H1 (cell line): ENCODE results near the gene RARB. TPM values are rescaled to one million over a fixed set of nuclear protein-coding genes. Genes with fewer than 3 reads are reported as not detected.

Source experiments
- CEBPB ChIP-seq: IDR thresholded peaks from 2 replicates; pipeline ENCODE4 v1.6.1; 2012; ENCODE audit warnings: low read depth, low read length
- YY1 ChIP-seq: IDR thresholded peaks from 2 replicates; pipeline ENCODE4 v1.6.1; 2011; ENCODE audit warnings: low read depth, mild to moderate bottlenecking, low read length
- polyA plus RNA-seq, 7 experiments: library from polyadenylated mRNA; depleted of rRNA in 3 of 7; stranded (reverse) in 5 of 7; unstranded in 2 of 7; fragments of >200 nt in 5 of 7; fragments of 200-250 nt in 2 of 7; gene quantifications; 1 replicate in 5 of 7; 2 replicates in 1 of 7; 4 replicates in 1 of 7; pipeline versions ENCODE4 v1.2.1 to v1.2.3, GENCODE V29; 2011 to 2013; ENCODE audit warnings: missing spikeins in 2 of 7, mixed read lengths in 2 of 7
- total RNA-seq: library from RNA; stranded (reverse); fragmentation: NEBNext Ultra II Directional; extraction: Animal tissue kit (Norgen Biotek cat#: 25700); gene quantifications from 2 replicates; pipeline ENCODE4 v1.2.1, GENCODE V29; 2021
- TF ChIP-seq, protein P1 (sequence below), 3 experiments: IDR thresholded peaks; 1 replicate in 2 of 3; 2 replicates in 1 of 3; pipeline versions ENCODE4 v1.5.1 to v1.6.1; 2011; ENCODE audit warnings: low read length in 3 of 3, mild to moderate bottlenecking in 3 of 3, inconsistent platforms in 2 of 3, low read depth in 1 of 3, moderate library complexity in 1 of 3; ENCODE audit not compliant: insufficient read depth in 1 of 3; ENCODE audit errors: control extremely low read depth in 1 of 3
- TF ChIP-seq, protein P2 (sequence below): fragments of 300-600 bp; sonication (generic); IDR thresholded peaks from 2 replicates; pipeline ENCODE4 v1.7.1; 2012; ENCODE audit warnings: low read length, moderate library complexity, mild to moderate bottlenecking, inconsistent platforms; ENCODE audit not compliant: insufficient replicate concordance

RARB gene
- total and polyA plus RNA-seq, 2 of the 8 experiments (the other 6 are each of a cell fraction or from before 2014, with no cell fraction given) = 0.15 to 0.22 TPM

DNA sequence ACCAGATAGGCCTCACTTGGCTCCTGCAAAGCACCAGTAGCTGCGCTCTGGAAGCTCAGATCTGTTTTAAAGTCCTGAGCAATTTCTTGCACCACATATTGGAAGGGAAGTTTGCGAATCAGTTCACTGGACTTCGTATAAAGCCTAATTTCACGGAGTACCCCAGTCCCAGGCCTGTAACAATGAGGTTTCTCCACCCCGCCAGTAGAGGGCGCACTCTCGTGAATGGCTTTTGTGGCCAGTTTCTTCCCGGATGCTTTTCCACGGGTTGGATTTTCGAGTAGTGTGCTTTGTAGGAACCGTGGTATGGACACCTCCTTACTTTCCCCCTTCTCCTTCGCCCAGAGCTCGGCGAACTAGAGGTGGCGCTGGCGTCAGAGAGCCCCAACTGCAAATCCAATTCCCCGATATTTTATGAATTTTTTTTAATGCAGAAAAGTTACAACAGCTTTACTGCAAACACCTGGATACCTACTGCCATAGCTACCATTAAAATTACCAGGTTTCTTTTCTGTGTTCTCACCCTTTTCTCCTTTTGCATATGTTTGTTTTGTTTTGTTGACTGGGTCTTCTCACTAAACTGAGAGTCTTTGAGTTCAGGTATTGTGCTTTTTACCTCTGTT is 13.3 kb downstream of the RARB start (continued):
- TF ChIP-seq YY1 (no peak), CEBPB (no peak)
- TF ChIP-seq, protein P1, sequence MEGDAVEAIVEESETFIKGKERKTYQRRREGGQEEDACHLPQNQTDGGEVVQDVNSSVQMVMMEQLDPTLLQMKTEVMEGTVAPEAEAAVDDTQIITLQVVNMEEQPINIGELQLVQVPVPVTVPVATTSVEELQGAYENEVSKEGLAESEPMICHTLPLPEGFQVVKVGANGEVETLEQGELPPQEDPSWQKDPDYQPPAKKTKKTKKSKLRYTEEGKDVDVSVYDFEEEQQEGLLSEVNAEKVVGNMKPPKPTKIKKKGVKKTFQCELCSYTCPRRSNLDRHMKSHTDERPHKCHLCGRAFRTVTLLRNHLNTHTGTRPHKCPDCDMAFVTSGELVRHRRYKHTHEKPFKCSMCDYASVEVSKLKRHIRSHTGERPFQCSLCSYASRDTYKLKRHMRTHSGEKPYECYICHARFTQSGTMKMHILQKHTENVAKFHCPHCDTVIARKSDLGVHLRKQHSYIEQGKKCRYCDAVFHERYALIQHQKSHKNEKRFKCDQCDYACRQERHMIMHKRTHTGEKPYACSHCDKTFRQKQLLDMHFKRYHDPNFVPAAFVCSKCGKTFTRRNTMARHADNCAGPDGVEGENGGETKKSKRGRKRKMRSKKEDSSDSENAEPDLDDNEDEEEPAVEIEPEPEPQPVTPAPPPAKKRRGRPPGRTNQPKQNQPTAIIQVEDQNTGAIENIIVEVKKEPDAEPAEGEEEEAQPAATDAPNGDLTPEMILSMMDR (IDR thresholded peaks at IDR 0.05; ENCODE audit: control extremely low read depth in 1 of 3, insufficient read depth in 1 of 3, low read depth in 1 of 3, low read length in 3 of 3) = peak; percentile 44 to 83 (median 80)
- TF ChIP-seq, protein P2, sequence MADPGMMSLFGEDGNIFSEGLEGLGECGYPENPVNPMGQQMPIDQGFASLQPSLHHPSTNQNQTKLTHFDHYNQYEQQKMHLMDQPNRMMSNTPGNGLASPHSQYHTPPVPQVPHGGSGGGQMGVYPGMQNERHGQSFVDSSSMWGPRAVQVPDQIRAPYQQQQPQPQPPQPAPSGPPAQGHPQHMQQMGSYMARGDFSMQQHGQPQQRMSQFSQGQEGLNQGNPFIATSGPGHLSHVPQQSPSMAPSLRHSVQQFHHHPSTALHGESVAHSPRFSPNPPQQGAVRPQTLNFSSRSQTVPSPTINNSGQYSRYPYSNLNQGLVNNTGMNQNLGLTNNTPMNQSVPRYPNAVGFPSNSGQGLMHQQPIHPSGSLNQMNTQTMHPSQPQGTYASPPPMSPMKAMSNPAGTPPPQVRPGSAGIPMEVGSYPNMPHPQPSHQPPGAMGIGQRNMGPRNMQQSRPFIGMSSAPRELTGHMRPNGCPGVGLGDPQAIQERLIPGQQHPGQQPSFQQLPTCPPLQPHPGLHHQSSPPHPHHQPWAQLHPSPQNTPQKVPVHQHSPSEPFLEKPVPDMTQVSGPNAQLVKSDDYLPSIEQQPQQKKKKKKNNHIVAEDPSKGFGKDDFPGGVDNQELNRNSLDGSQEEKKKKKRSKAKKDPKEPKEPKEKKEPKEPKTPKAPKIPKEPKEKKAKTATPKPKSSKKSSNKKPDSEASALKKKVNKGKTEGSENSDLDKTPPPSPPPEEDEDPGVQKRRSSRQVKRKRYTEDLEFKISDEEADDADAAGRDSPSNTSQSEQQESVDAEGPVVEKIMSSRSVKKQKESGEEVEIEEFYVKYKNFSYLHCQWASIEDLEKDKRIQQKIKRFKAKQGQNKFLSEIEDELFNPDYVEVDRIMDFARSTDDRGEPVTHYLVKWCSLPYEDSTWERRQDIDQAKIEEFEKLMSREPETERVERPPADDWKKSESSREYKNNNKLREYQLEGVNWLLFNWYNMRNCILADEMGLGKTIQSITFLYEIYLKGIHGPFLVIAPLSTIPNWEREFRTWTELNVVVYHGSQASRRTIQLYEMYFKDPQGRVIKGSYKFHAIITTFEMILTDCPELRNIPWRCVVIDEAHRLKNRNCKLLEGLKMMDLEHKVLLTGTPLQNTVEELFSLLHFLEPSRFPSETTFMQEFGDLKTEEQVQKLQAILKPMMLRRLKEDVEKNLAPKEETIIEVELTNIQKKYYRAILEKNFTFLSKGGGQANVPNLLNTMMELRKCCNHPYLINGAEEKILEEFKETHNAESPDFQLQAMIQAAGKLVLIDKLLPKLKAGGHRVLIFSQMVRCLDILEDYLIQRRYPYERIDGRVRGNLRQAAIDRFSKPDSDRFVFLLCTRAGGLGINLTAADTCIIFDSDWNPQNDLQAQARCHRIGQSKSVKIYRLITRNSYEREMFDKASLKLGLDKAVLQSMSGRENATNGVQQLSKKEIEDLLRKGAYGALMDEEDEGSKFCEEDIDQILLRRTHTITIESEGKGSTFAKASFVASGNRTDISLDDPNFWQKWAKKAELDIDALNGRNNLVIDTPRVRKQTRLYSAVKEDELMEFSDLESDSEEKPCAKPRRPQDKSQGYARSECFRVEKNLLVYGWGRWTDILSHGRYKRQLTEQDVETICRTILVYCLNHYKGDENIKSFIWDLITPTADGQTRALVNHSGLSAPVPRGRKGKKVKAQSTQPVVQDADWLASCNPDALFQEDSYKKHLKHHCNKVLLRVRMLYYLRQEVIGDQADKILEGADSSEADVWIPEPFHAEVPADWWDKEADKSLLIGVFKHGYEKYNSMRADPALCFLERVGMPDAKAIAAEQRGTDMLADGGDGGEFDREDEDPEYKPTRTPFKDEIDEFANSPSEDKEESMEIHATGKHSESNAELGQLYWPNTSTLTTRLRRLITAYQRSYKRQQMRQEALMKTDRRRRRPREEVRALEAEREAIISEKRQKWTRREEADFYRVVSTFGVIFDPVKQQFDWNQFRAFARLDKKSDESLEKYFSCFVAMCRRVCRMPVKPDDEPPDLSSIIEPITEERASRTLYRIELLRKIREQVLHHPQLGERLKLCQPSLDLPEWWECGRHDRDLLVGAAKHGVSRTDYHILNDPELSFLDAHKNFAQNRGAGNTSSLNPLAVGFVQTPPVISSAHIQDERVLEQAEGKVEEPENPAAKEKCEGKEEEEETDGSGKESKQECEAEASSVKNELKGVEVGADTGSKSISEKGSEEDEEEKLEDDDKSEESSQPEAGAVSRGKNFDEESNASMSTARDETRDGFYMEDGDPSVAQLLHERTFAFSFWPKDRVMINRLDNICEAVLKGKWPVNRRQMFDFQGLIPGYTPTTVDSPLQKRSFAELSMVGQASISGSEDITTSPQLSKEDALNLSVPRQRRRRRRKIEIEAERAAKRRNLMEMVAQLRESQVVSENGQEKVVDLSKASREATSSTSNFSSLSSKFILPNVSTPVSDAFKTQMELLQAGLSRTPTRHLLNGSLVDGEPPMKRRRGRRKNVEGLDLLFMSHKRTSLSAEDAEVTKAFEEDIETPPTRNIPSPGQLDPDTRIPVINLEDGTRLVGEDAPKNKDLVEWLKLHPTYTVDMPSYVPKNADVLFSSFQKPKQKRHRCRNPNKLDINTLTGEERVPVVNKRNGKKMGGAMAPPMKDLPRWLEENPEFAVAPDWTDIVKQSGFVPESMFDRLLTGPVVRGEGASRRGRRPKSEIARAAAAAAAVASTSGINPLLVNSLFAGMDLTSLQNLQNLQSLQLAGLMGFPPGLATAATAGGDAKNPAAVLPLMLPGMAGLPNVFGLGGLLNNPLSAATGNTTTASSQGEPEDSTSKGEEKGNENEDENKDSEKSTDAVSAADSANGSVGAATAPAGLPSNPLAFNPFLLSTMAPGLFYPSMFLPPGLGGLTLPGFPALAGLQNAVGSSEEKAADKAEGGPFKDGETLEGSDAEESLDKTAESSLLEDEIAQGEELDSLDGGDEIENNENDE = no peak
- TF ChIP-seq, all 59 proteins: peak for 4
